GM12878 (cell line): ENCODE measurements around the gene ARHGAP19. TPM values are rescaled to one million over a fixed set of nuclear protein-coding genes. Genes with fewer than 3 reads are reported as not detected.

Source experiments
- ATAC-seq: fragments of 200-7000 bp; cut with Tn5 transposase; 3 replicates; pipeline ENCODE4 v1.9.1; 2020; ENCODE audit warnings: mild to moderate bottlenecking, moderate library complexity
- BruUV-seq: library from RNA; stranded (reverse); fragments of 400-500 nt; replicated peaks from 2 replicates; lab custom pipeline; 2021; lab: Mats Ljungman, UMichigan
- CTCF ChIA-PET: fragments of 300-600 bp; sonication (Branson Sonifier 250); formaldehyde crosslinking; extraction: SDS; loops from one replicate; lab custom pipeline; 2021; ENCODE audit warnings: inconsistent platforms; lab: Yijun Ruan, JAX
- POLR2A ChIA-PET: fragments of 350-600 bp; formaldehyde crosslinking; extraction: SDS; loops from one replicate; lab custom pipeline; 2021; ENCODE audit warnings: inconsistent platforms; lab: Charles Lee
- RAD21 ChIA-PET: fragments of 300-600 bp; sonication (Branson Sonifier 250); formaldehyde crosslinking; loops from one replicate; lab custom pipeline; 2023; ENCODE audit warnings: antibody characterized with exemption; ENCODE audit not compliant: unreplicated experiment; lab: Charles Lee
- SMC1A ChIA-PET: fragments of 300-600 bp; sonication (Branson Sonifier 250); formaldehyde crosslinking; loops from one replicate; lab custom pipeline; 2023; ENCODE audit not compliant: unreplicated experiment, uncharacterized antibody; lab: Charles Lee
- DNase-seq: peaks from one replicate; pipeline ENCODE4 v3.0.0-alpha.2; 2011; ENCODE audit warnings: low read depth, low spot score
- FAIRE-seq: peaks from 3 replicates; lab custom pipeline; 2011; peaks lifted over from hg19 to GRCh38; lab: Jason Lieb, UNC
- H2AFZ ChIP-seq: 2 replicates; pipeline ENCODE4 v1.6.0; 2011; ENCODE audit warnings: low read depth, low read length, control low read depth; ENCODE audit not compliant: control insufficient read depth
- H3K27ac ChIP-seq: 2 replicates; pipeline ENCODE4 v1.5.1; 2011; ENCODE audit warnings: control low read depth; ENCODE audit not compliant: control insufficient read depth, insufficient read depth
- H3K27me3 ChIP-seq, 2 experiments: replicated peaks in 1 of 2; 2 replicates each; pipeline versions ENCODE4 v1.6.0 to v1.6.1; 2011; ENCODE audit warnings: low read length in 1 of 2; ENCODE audit not compliant: control insufficient read depth in 2 of 2, insufficient read depth in 2 of 2
- H3K36me3 ChIP-seq, 2 experiments: 2 replicates each; pipeline ENCODE4 v1.5.1; 2011; ENCODE audit warnings: low read length in 1 of 2; ENCODE audit not compliant: control insufficient read depth in 2 of 2, insufficient read depth in 2 of 2
- H3K4me1 ChIP-seq: 2 replicates; pipeline ENCODE4 v1.6.1; 2011; ENCODE audit warnings: mild to moderate bottlenecking, low read length, moderate library complexity, mixed read lengths; ENCODE audit not compliant: control insufficient read depth, insufficient read depth
- H3K4me2 ChIP-seq: 2 replicates; pipeline ENCODE4 v1.6.0; 2011; ENCODE audit warnings: control low read depth; ENCODE audit not compliant: control insufficient read depth, insufficient read depth
- H3K4me3 ChIP-seq: fragments of 200-600 bp; sonication (generic); 2 replicates; pipeline ENCODE4 v1.5.1; 2016
- H3K79me2 ChIP-seq: 2 replicates; pipeline ENCODE4 v1.6.0; 2011; ENCODE audit warnings: low read length; ENCODE audit not compliant: control insufficient read depth, insufficient read depth
- H3K9ac ChIP-seq: 2 replicates; pipeline ENCODE4 v1.8.0; 2011; ENCODE audit warnings: low read length, control low read depth, mixed read lengths; ENCODE audit not compliant: control insufficient read depth, insufficient read depth
- H3K9me3 ChIP-seq: replicated peaks from 3 replicates; pipeline ENCODE4 v1.5.1; 2011; ENCODE audit warnings: mild to moderate bottlenecking, low read length; ENCODE audit not compliant: control insufficient read depth, insufficient read depth
- H4K20me1 ChIP-seq: 2 replicates; pipeline ENCODE4 v1.6.0; 2011; ENCODE audit not compliant: control insufficient read depth, insufficient read depth
- BMI1 ChIP-seq: fragments of 450-650 bp; IDR thresholded peaks from 2 replicates; pipeline ENCODE4 v1.6.1; 2016; ENCODE audit warnings: mild to moderate bottlenecking, moderate library complexity, borderline replicate concordance
- ESRRA ChIP-seq: IDR thresholded peaks from 2 replicates; pipeline ENCODE4 v1.6.1; 2012; ENCODE audit warnings: mild to moderate bottlenecking, low read length, improper control_type of control experiment
- FOXK2 ChIP-seq: fragments of 450-650 bp; IDR thresholded peaks from 2 replicates; pipeline ENCODE4 v1.6.1; 2017; ENCODE audit warnings: mild to moderate bottlenecking, moderate library complexity
- FOXM1 ChIP-seq: IDR thresholded peaks from 2 replicates; pipeline ENCODE4 v1.6.1; 2012; ENCODE audit warnings: low read depth, mild to moderate bottlenecking, inconsistent platforms, low read length, moderate library complexity
- RAD21 ChIP-seq: IDR thresholded peaks from 2 replicates; pipeline ENCODE4 v1.6.1; 2011; ENCODE audit warnings: mild to moderate bottlenecking, low read depth, low read length, moderate library complexity; ENCODE audit not compliant: insufficient read depth
- RFX5 ChIP-seq: IDR thresholded peaks from 2 replicates; pipeline ENCODE4 v1.6.1; 2011; ENCODE audit warnings: low read depth, low read length, improper control_type of control experiment
- WGBS: methylation state at CpG from one replicate; pipeline ENCODE4 v1.1.6; 2016; ENCODE audit warnings: low lambda C conversion rate; ENCODE audit not compliant: insufficient replicate concordance, insufficient coverage; ENCODE audit errors: missing lambda C conversion rate; 5-methylcytosine and 5-hydroxymethylcytosine counted together
- in situ Hi-C: fragments of 300-500 bp; cut with MboI; formaldehyde crosslinking; loops from 9 replicates; pipeline ENCODE4 v1.14.3; 2018; ENCODE audit warnings: mixed read lengths
- intact Hi-C: fragments of 100-400 bp; cut with micrococcal nuclease; formaldehyde crosslinking; loops from one replicate; pipeline ENCODE4 v1.14.2; 2022; ENCODE audit not compliant: unreplicated experiment
- polyA plus RNA-seq, 11 experiments: library from polyadenylated mRNA; depleted of rRNA in 4 of 11; unstranded in 6 of 11; stranded (reverse) in 5 of 11; fragments of >200 nt; fragmentation: Nextera tagmentation in 4 of 11; fragmentation: Illumina TruSeq in 1 of 11; extraction: Ambion mirVana in 4 of 11; extraction: Trizol in 1 of 11; gene quantifications; 1 replicate in 1 of 11; 2 replicates in 10 of 11; pipeline versions ENCODE4 v1.2.1 to v1.2.3, GENCODE V29; 2011 to 2016; ENCODE audit warnings: inconsistent platforms in 2 of 11, missing spikeins in 2 of 11, low read depth in 1 of 11
- total RNA-seq, 4 experiments: library from RNA; depleted of rRNA in 3 of 4; stranded (reverse); fragments of >200 nt in 3 of 4; fragmentation: Illumina TruSeq in 1 of 4; extraction: Trizol in 1 of 4; gene quantifications; 2 replicates each; pipeline versions ENCODE4 v1.2.1 to v1.2.3, GENCODE V29; 2013 to 2021
- TF ChIP-seq, protein P1 (sequence below): fragments of 450-650 bp; IDR thresholded peaks from 2 replicates; pipeline ENCODE4 v1.6.1; 2016; ENCODE audit warnings: mild to moderate bottlenecking

The ARHGAP19 gene
- total and polyA plus RNA-seq, 10 of the 15 experiments (the other 5 are each of a cell fraction or from before 2014, with no cell fraction given) = 13.3 to 40.7 (median 22.6) TPM

GRCh38 chr10:97312897-97313296, 20.5 kb upstream of the ARHGAP19 start:
- H3K36me3 ChIP-seq = no peaks in the 10 kb centered on the region
- 66% methylated on average over 6 of the region's 6 CpGs for WGBS
- no peaks in the 10 kb centered on the region; a peak in 1 of 4 replicates for H3K27me3 ChIP-seq
- CTCF ChIA-PET = no interaction called here
- no peaks in the 10 kb centered on the region for H3K4me1 ChIP-seq
- in situ Hi-C loops (no loop called here), intact Hi-C loops (no loop called here)
- H3K9me3 ChIP-seq = no peaks in the 10 kb centered on the region
- no peak overlapping the region for H3K9ac ChIP-seq
- H3K4me3 ChIP-seq = no peak overlapping the region
- no TSS peak for BruUV-seq
- H3K27ac ChIP-seq = no peak overlapping the region
- no peak overlapping the region for H3K4me2 ChIP-seq
- H4K20me1 ChIP-seq = no peaks in the 10 kb centered on the region
- H2AFZ ChIP-seq = no peak overlapping the region
- H3K79me2 ChIP-seq = no peaks in the 10 kb centered on the region
- no peak for TF ChIP-seq ESRRA
- TF ChIP-seq RFX5 = no peak
- TF ChIP-seq BMI1 = no peak
- no peak for TF ChIP-seq FOXK2
- TF ChIP-seq, protein P1, sequence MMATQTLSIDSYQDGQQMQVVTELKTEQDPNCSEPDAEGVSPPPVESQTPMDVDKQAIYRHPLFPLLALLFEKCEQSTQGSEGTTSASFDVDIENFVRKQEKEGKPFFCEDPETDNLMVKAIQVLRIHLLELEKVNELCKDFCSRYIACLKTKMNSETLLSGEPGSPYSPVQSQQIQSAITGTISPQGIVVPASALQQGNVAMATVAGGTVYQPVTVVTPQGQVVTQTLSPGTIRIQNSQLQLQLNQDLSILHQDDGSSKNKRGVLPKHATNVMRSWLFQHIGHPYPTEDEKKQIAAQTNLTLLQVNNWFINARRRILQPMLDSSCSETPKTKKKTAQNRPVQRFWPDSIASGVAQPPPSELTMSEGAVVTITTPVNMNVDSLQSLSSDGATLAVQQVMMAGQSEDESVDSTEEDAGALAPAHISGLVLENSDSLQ = no peak
- no peak for TF ChIP-seq FOXM1
- TF ChIP-seq RAD21 = no peak
- SMC1A ChIA-PET = interaction anchor here (1.7 kb wide), 1 partner anchor 20 kb away, joined by 4 read pairs; no protein-coding TSS in a partner anchor
- POLR2A ChIA-PET = interaction anchor here (0.6 kb wide), 1 partner anchor 445 kb away, joined by 6 read pairs; no protein-coding TSS in a partner anchor
- RAD21 ChIA-PET = no interaction called here
- FAIRE-seq (no peak), ATAC-seq (no peak), DNase-seq (no peak)
